Stimulated activated CD8-positive, alpha-beta memory T cell treated with anti-CD3 and anti-CD28 coated beads, Interleukin-15, amount 100 ng/mL, for 1 hour (primary cell): Measurements from ENCODE around the gene GRID2IP.

Experiments
- DNase-seq: peaks from one replicate; pipeline ENCODE4 v3.0.0-alpha.2; 2020; ENCODE audit warnings: low read depth

Gene GRID2IP

GRCh38 chr7:6447581-6448199 lies 103.6 kb downstream of the GRID2IP start, which contains the start of gene DAGLB:
DAGLB (minus strand) TSS chr7:6447954; CDS start chr7:6447842, 112 bp downstream.
- peak; percentile 90 for DNase-seq
